IMR-90 (cell line): ENCODE results near the gene C14orf119. TPM values are rescaled to one million over a fixed set of nuclear protein-coding genes. Genes with fewer than 3 reads are reported as not detected.

Experiments used
- ATAC-seq: fragments of 200-7000 bp; cut with Tn5 transposase; 2 replicates; pipeline ENCODE4 v1.9.1; 2020; ENCODE audit warnings: low read depth, mild to moderate bottlenecking, moderate library complexity
- BruUV-seq: library from RNA; stranded (reverse); fragments of 400-500 nt; replicated peaks from 2 replicates; lab custom pipeline; 2021; lab: Mats Ljungman, UMichigan
- CTCF ChIA-PET: fragments of 300-600 bp; formaldehyde crosslinking; extraction: SDS; loops from one replicate; lab custom pipeline; 2021; ENCODE audit warnings: antibody characterized with exemption; lab: Yijun Ruan, JAX
- POLR2A ChIA-PET: fragments of 300-600 bp; sonication (Branson Sonifier 250); formaldehyde crosslinking; loops from one replicate; lab custom pipeline; 2022; ENCODE audit warnings: antibody characterized with exemption; ENCODE audit not compliant: unreplicated experiment; lab: Charles Lee
- DNase-seq: peaks from one replicate; pipeline ENCODE4 v3.0.0; 2013
- H2AFZ ChIP-seq: replicated peaks from 2 replicates; pipeline ENCODE3; 2013; ENCODE audit warnings: low read length, mild to moderate bottlenecking; ENCODE audit not compliant: poor library complexity
- H2AK5ac ChIP-seq: 2 replicates; pipeline ENCODE4 v1.6.1; 2013; ENCODE audit warnings: low read depth, low read length, inconsistent platforms
- H2AK9ac ChIP-seq: replicated peaks from 2 replicates; pipeline ENCODE3; 2013; ENCODE audit warnings: mild to moderate bottlenecking, low read depth, low read length, moderate library complexity; ENCODE audit not compliant: poor library complexity
- H2BK120ac ChIP-seq: 2 replicates; pipeline ENCODE4 v1.6.1; 2013; ENCODE audit warnings: low read depth, low read length, inconsistent platforms
- H2BK15ac ChIP-seq: 3 replicates; pipeline ENCODE4 v1.6.1; 2013; ENCODE audit warnings: low read depth, low read length, inconsistent platforms
- H2BK20ac ChIP-seq: 2 replicates; pipeline ENCODE4 v1.6.1; 2013; ENCODE audit warnings: low read depth, mild to moderate bottlenecking, inconsistent platforms, low read length, moderate library complexity
- H2BK5ac ChIP-seq: 2 replicates; pipeline ENCODE4 v1.6.1; 2013; ENCODE audit warnings: mild to moderate bottlenecking, low read depth, low read length, inconsistent platforms; ENCODE audit not compliant: poor library complexity, severe bottlenecking
- H3K14ac ChIP-seq: replicated peaks from 2 replicates; pipeline ENCODE4 v1.6.1; 2013; ENCODE audit warnings: low read depth, low read length, inconsistent platforms
- H3K18ac ChIP-seq: 2 replicates; pipeline ENCODE4 v1.6.1; 2013; ENCODE audit warnings: low read depth, low read length, control low read depth
- H3K23ac ChIP-seq: 2 replicates; pipeline ENCODE4 v1.6.1; 2013; ENCODE audit warnings: low read depth, low read length, inconsistent platforms
- H3K27ac ChIP-seq: 2 replicates; pipeline ENCODE4 v1.5.1; 2013; ENCODE audit warnings: mild to moderate bottlenecking, control low read depth, low read length; ENCODE audit not compliant: insufficient read depth
- H3K27me3 ChIP-seq: 2 replicates; pipeline ENCODE4 v1.6.1; 2013; ENCODE audit warnings: low read length; ENCODE audit not compliant: control insufficient read depth, insufficient read depth
- H3K36me3 ChIP-seq: 2 replicates; pipeline ENCODE4 v1.6.1; 2013; ENCODE audit warnings: low read length, mixed read lengths; ENCODE audit not compliant: control insufficient read depth, insufficient read depth
- H3K4ac ChIP-seq: 2 replicates; pipeline ENCODE4 v1.6.1; 2013; ENCODE audit warnings: low read depth, low read length, inconsistent platforms
- H3K4me1 ChIP-seq: 2 replicates; pipeline ENCODE4 v1.6.1; 2013; ENCODE audit warnings: low read length, mixed read lengths; ENCODE audit not compliant: control insufficient read depth, insufficient read depth
- H3K4me2 ChIP-seq: 2 replicates; pipeline ENCODE4 v1.6.1; 2013; ENCODE audit warnings: low read depth, mild to moderate bottlenecking, control low read depth, low read length, moderate library complexity
- H3K4me3 ChIP-seq: 2 replicates; pipeline ENCODE4 v1.5.1; 2013; ENCODE audit warnings: low read depth, mild to moderate bottlenecking, control low read depth, low read length, moderate library complexity; ENCODE audit not compliant: insufficient read depth
- H3K56ac ChIP-seq: 2 replicates; pipeline ENCODE4 v1.6.1; 2013; ENCODE audit warnings: low read length, inconsistent platforms; ENCODE audit not compliant: insufficient read depth; ENCODE audit errors: extremely low read depth
- H3K79me1 ChIP-seq, 2 experiments: 2 replicates each; pipeline ENCODE4 v1.6.1; 2013; ENCODE audit warnings: low read length in 2 of 2, inconsistent platforms in 1 of 2, low read depth in 1 of 2
- H3K9ac ChIP-seq: 2 replicates; pipeline ENCODE4 v1.6.1; 2013; ENCODE audit warnings: low read depth, low read length, control low read depth
- H3K9me1 ChIP-seq: 2 replicates; pipeline ENCODE4 v1.6.1; 2013; ENCODE audit warnings: low read length, inconsistent platforms; ENCODE audit not compliant: insufficient read depth
- H3K9me3 ChIP-seq: 2 replicates; pipeline ENCODE4 v1.6.1; 2013; ENCODE audit warnings: low read length; ENCODE audit not compliant: control insufficient read depth, insufficient read depth
- H4K20me1 ChIP-seq: 2 replicates; pipeline ENCODE4 v1.6.1; 2013; ENCODE audit warnings: low read length, inconsistent platforms; ENCODE audit not compliant: insufficient read depth
- H4K5ac ChIP-seq: 2 replicates; pipeline ENCODE4 v1.6.1; 2013; ENCODE audit warnings: mild to moderate bottlenecking, low read depth, low read length, control low read depth
- H4K8ac ChIP-seq, 2 experiments: 2 replicates each; pipeline ENCODE4 v1.6.1; 2013; ENCODE audit warnings: low read depth in 2 of 2, low read length in 2 of 2, control low read depth in 1 of 2, inconsistent platforms in 1 of 2
- H4K91ac ChIP-seq: 2 replicates; pipeline ENCODE4 v1.6.1; 2013; ENCODE audit warnings: low read depth, low read length, inconsistent platforms; ENCODE audit not compliant: insufficient read depth
- BHLHE40 ChIP-seq: fragments of 150-350 bp; IDR thresholded peaks from 2 replicates; pipeline ENCODE4 v1.6.1; 2016; ENCODE audit warnings: mild to moderate bottlenecking, low read depth, low read length
- CEBPB ChIP-seq: IDR thresholded peaks from 2 replicates; pipeline ENCODE4 v1.6.1; 2012; ENCODE audit warnings: low read depth, low read length, improper control_type of control experiment
- CHD1 ChIP-seq: IDR thresholded peaks from 2 replicates; pipeline ENCODE4 v1.6.1; 2012; ENCODE audit warnings: low read depth, low read length, improper control_type of control experiment
- CTCF ChIP-seq: conservative IDR thresholded peaks from 2 replicates; pipeline ENCODE4 v1.5.1; 2012; ENCODE audit warnings: mild to moderate bottlenecking, low read depth, low read length, improper control_type of control experiment
- ELK1 ChIP-seq: fragments of 150-350 bp; IDR thresholded peaks from 2 replicates; pipeline ENCODE4 v1.6.1; 2016; ENCODE audit warnings: low read depth, mild to moderate bottlenecking, low read length, moderate library complexity, borderline replicate concordance
- FOS ChIP-seq: fragments of 150-350 bp; IDR thresholded peaks from 2 replicates; pipeline ENCODE4 v1.6.1; 2016; ENCODE audit warnings: low read depth, low read length
- MAZ ChIP-seq: IDR thresholded peaks from 2 replicates; pipeline ENCODE4 v1.6.1; 2012; ENCODE audit warnings: low read depth, mild to moderate bottlenecking, low read length, improper control_type of control experiment, moderate library complexity, borderline replicate concordance
- MXI1 ChIP-seq: IDR thresholded peaks from 2 replicates; pipeline ENCODE4 v1.6.1; 2012; ENCODE audit warnings: low read depth, mild to moderate bottlenecking, low read length, moderate library complexity, borderline replicate concordance
- NFE2L2 ChIP-seq: fragments of 150-350 bp; IDR thresholded peaks from 2 replicates; pipeline ENCODE4 v1.6.1; 2016; ENCODE audit warnings: low read depth, mild to moderate bottlenecking, low read length
- POLR2A ChIP-seq: IDR thresholded peaks from 2 replicates; pipeline ENCODE4 v1.6.1; 2012; ENCODE audit warnings: mild to moderate bottlenecking, low read depth, low read length
- RAD21 ChIP-seq: IDR thresholded peaks from 2 replicates; pipeline ENCODE4 v1.6.1; 2012; ENCODE audit warnings: low read length, improper control_type of control experiment
- RCOR1 ChIP-seq: IDR thresholded peaks from 2 replicates; pipeline ENCODE4 v1.6.1; 2012; ENCODE audit warnings: mild to moderate bottlenecking, low read length, improper control_type of control experiment; ENCODE audit not compliant: insufficient replicate concordance
- SMC3 ChIP-seq: fragments of 150-350 bp; IDR thresholded peaks from 2 replicates; pipeline ENCODE4 v1.6.1; 2016; ENCODE audit warnings: low read depth, mild to moderate bottlenecking, antibody characterized with exemption, low read length, moderate library complexity
- USF2 ChIP-seq: fragments of 150-350 bp; IDR thresholded peaks from 2 replicates; pipeline ENCODE4 v1.6.1; 2017; ENCODE audit warnings: mild to moderate bottlenecking, antibody characterized with exemption, low read length, low read depth
- WGBS, 2 experiments: methylation state at CpG; one replicate each; pipeline versions ENCODE4 v1.1.5 to v1.1.7; 2013; ENCODE audit warnings: missing lambda C conversion rate in 2 of 2; ENCODE audit not compliant: insufficient read length in 1 of 2; ENCODE audit errors: extremely low coverage in 2 of 2; 5-methylcytosine and 5-hydroxymethylcytosine counted together
- dilution Hi-C: fragments of 300-500 bp; cut with HindIII; formaldehyde crosslinking; loops from one replicate; pipeline ENCODE4 v1.14.3; 2018; ENCODE audit warnings: low sequenced_read_pairs; ENCODE audit not compliant: unreplicated experiment
- in situ Hi-C: fragments of 300-500 bp; cut with MboI; formaldehyde crosslinking; loops from 3 replicates; pipeline ENCODE4 v1.14.3; 2019; ENCODE audit warnings: low sequenced_read_pairs, inconsistent platforms, mixed read lengths
- intact Hi-C: fragments of 100-400 bp; cut with micrococcal nuclease; formaldehyde crosslinking; loops from 2 replicates; pipeline ENCODE4 v1.10.0; 2022
- polyA plus RNA-seq, 3 experiments: library from polyadenylated mRNA; depleted of rRNA; stranded (reverse); fragments of >200 nt; gene quantifications; 2 replicates each; pipeline ENCODE4 v1.2.3, GENCODE V29; 2012; ENCODE audit warnings: low replicate concordance in 1 of 3
- total RNA-seq: library from RNA; depleted of rRNA; stranded (reverse); fragments of >200 nt; gene quantifications from 2 replicates; pipeline ENCODE4 v1.2.3, GENCODE V29; 2012

Gene C14orf119
- total and polyA plus RNA-seq, 2 of the 4 experiments (the other 2 are of a cell fraction): 74.0 to 83.7 TPM

GRCh38 chr14:23141706-23142444 is 46.6 kb downstream of the C14orf119 start:
- 67% methylated on average over 2 of the region's 7 CpGs; no CpG with 5 or more reads in 1 of the 2 experiments for WGBS, 2 experiments
- in situ Hi-C loops: no loop called here

More at GRCh38 chr14:23141706-23142444, 46.6 kb downstream of the C14orf119 start:
- Histone ChIP-seq H3K4me2 (no peak overlapping the region), H3K79me1 (no peaks in the 10 kb centered on the region), H2BK20ac (no peak overlapping the region), H2BK120ac (no peak overlapping the region), H3K23ac (no peak overlapping the region), H4K8ac (no peak overlapping the region), H3K9ac (no peak overlapping the region), H3K4ac (no peak overlapping the region), H4K20me1 (no peaks in the 10 kb centered on the region), H3K9me1 (no peaks in the 10 kb centered on the region), H3K36me3 (no peaks in the 10 kb centered on the region), H3K4me3 (no peak overlapping the region), H2BK5ac (no peak overlapping the region), H3K56ac (no peak overlapping the region), H2BK15ac (no peak overlapping the region), H2AK5ac (no peak overlapping the region), H3K27ac (no peak overlapping the region), H3K14ac (no peak overlapping the region), H3K4me1 (no peaks in the 10 kb centered on the region), H2AK9ac (no peak overlapping the region), H3K9me3 (no peaks in the 10 kb centered on the region), H4K91ac (no peak overlapping the region), H2AFZ (no peak overlapping the region), H3K18ac (no peak overlapping the region), H3K27me3 (peaks cover 36% of the 10 kb centered on the region), H4K5ac (no peak overlapping the region)
- TF ChIP-seq RAD21 (no peak), SMC3 (no peak), USF2 (no peak), RCOR1 (no peak), CEBPB (no peak), MAZ (no peak), ELK1 (no peak), FOS (no peak), MXI1 (no peak), NFE2L2 (no peak), BHLHE40 (no peak), POLR2A (no peak), CHD1 (no peak), CTCF (no peak)
- intact Hi-C loops (no loop called here), dilution Hi-C loops (no loop called here)
- ATAC-seq (no peak), DNase-seq (peak; percentile 24)
- no TSS peak for BruUV-seq
- POLR2A ChIA-PET: no interaction called here
- CTCF ChIA-PET: interaction anchor here (0.9 to 1.0 kb wide), 2 partner anchors 21 to 63 kb away, joined by 3 to 4 read pairs; no protein-coding TSS in a partner anchor
